KBM-7 (cell line): ENCODE data around the gene UROC1.

Source experiments
- DNase-seq: peaks from one replicate; pipeline ENCODE4 v3.0.0-alpha.2; 2015
- in situ Hi-C: fragments of 300-500 bp; cut with MboI; formaldehyde crosslinking; loops from 2 replicates; pipeline ENCODE4 v1.14.3; 2020; ENCODE audit warnings: low sequenced_read_pairs, low pct_unique_long_range_greater_than_20kb, mixed read lengths

Gene UROC1

DNA sequence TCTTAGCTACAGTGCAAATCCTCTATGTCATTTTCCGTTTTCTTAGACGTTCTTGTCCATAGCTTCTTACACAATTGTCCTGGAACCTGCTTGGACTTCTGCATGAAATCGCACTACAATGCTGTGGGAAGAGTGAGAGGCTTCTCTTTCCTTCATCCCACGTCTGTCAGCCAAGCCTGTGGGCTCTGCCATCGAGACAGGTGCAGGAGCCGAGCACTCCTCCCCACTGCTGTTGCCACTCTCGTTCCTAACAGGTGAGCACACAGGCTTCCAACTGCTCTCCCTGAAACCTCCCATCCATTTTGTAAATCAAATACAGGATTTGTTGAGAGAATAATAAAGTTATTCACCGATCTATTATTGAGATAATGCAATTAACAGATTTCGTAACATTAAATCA is 65.4 kb downstream of the UROC1 start:
- no peak for DNase-seq
- in situ Hi-C loops = no loop called here

DNA sequence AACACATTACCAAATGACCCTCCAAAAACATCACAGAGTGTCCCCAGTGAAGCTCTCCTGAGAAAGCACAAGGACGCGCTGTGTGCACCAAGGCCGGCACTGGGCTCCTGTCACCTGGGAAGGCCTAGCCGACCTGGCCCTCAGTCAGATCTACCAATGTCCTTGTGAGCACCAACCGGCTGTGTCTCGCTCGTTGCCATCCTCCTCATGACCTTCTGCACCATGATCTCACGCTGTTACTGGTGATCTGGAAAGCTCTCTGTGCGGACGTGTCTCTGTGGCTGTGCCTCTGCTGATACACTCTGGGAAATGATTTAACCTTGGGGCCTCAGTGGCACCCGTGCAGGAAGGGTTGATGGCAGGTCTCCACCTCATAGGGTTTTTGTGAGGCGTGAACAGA is 66.1 kb downstream of the UROC1 start:
- DNase-seq = no peak
- in situ Hi-C loops = no loop called here

GRCh38 chr3:126450744-126451143 is 66.8 kb downstream of the UROC1 start:
- in situ Hi-C loops = no loop called here
- DNase-seq = no peak

GRCh38 chr3:126450219-126450618 is 67.4 kb downstream of the UROC1 start:
- no peak for DNase-seq
- in situ Hi-C loops = no loop called here

DNA sequence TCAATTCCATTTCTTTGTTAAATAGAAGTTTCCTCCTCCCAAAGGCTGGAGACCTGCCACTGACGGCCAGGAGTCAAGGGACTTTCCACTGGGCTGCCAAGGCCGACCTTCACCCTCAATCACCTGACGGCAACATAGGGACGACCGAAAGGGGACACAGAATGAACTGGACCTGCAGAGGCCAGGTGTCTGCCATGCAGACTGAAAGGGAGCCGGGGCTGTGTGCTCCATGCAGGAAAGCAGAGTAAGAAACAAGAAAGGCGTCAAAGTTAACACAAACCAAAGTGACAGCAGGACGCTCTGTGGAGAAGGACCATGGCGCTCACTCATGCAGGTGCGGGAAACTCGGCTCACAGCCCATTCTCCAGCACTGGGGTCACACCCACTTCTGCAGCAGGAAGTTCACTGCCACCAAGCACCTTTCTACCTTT is 67.9 kb downstream of the UROC1 start:
- in situ Hi-C loops = no loop called here
- no peak for DNase-seq

GRCh38 chr3:126448893-126449180 is 68.7 kb downstream of the UROC1 start:
- DNase-seq = no peak
- in situ Hi-C loops = no loop called here

GRCh38 chr3:126448136-126448892 is 69.3 kb downstream of the UROC1 start:
- in situ Hi-C loops = no loop called here
- DNase-seq = no peak

GRCh38 chr3:126447456-126448106 is 70.0 kb downstream of the UROC1 start:
- DNase-seq = no peak
- in situ Hi-C loops = no loop called here

DNA sequence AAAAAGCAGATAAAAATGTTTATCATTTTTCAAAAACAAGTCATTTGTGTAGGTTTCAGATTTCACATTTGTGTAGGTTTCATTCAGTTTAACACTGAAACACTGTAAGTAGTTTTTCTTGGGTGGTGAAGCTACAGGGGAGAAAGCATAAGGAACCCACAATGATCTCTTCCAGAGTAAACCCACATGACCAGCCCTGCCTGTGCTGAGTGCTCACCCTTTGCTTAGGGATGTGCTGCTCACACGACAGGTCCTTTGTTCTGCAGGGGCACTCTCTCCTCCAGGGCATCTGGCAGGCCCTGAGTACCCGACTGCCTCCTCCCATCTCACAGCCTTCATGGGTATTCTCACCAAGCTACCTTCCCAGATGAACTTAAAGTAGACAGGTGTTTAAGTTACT is 70.8 kb downstream of the UROC1 start:
- in situ Hi-C loops = no loop called here
- DNase-seq = no peak

GRCh38 chr3:126446301-126446700 is 71.3 kb downstream of the UROC1 start:
- DNase-seq = no peak
- in situ Hi-C loops = no loop called here

DNA sequence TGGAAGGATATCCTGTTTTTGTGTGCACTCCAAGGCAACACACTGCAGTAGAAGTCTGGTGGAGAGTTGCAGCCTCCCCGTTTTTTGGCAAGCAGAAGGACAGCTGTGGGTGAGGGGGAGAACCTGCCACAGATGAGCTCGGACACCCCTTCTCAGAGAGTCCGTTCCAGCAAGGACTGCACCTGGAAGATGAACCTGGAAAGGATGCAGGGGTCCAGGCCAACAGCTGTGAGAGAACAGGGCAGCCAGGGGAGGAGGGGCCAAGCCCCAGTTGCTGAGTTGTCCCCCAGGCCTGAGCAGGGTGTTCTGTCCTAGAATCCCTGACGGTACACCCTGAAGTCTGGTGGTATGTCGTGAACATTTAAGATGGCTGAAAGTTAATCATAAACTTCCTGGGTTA is 72.1 kb downstream of the UROC1 start:
- in situ Hi-C loops = no loop called here
- no peak for DNase-seq

GRCh38 chr3:126442856-126443242 is 74.7 kb downstream of the UROC1 start:
- no peak for DNase-seq
- in situ Hi-C loops = no loop called here

GRCh38 chr3:126442094-126442855 is 75.3 kb downstream of the UROC1 start:
- no peak for DNase-seq
- in situ Hi-C loops = no loop called here

DNA sequence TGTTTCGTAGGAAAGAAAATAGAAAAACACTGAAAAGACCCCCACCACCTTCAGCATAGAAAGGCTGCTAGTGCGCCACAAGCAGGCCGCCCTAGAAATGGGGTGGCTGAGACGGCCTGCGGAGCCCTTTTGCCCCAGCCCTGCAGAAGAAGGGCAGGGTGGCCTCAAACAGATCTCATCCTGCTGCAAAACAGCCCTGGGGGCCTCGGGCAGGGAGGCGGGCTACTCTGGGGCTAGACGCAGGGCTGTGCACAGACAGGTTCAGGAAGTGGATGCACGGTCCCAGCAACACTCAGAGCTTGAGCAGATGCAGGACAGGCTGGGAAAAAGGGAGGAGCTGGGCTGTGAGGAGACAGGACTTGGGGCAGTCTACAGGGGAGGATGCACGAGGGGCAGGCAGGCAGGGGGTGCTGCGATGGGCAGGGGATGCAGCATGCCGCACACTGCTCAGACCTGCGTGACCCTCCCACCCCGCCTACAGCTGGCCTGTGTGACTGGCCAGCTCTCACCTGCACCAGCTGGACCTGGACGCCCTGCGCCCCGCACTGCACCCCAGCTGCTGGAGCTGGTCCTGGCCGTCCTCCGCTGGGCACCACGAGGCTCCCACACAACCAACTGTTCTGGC is 76.2 kb downstream of the UROC1 start:
- in situ Hi-C loops = no loop called here
- DNase-seq = no peak

- in situ Hi-C loops = no loop called here
- no peak for DNase-seq
Measured at GRCh38 chr3:126440709-126440995, 76.9 kb downstream of the UROC1 start.

- no peak for DNase-seq
- in situ Hi-C loops = no loop called here
Measured at GRCh38 chr3:126439968-126440708, 77.4 kb downstream of the UROC1 start.

DNA sequence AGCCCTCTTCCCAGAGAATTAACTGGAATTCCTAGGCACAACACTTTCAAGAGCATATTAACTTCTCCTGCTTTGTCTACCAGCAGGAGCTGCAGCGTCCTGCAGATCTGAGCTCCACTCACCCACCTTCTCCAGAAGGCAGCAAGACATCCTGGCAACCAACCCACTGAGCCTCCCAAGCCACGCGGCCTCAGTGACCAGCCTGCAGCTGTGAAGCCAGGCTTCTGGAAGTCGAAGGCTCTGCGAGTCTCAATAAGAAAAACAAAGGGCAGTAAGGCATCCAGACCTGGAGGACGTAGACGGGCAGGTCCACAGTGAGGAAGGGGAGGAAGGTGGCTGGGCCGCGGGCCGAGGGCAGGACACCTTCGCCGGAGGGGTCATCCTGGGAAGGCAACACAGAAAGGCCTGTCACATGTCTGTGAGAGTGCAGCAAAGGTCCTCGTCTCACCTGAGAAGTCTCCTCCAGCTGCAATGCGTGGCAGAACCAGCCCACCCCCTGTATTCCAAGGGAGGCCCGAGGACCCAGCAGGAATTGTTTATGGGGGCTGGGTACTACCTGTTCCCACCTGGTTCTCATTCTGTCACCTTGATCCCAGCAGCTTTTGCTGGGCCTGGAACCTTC is 78.1 kb downstream of the UROC1 start:
- DNase-seq = no peak
- in situ Hi-C loops = no loop called here

GRCh38 chr3:126438746-126439145 is 78.8 kb downstream of the UROC1 start:
- in situ Hi-C loops = no loop called here
- DNase-seq = no peak

DNA sequence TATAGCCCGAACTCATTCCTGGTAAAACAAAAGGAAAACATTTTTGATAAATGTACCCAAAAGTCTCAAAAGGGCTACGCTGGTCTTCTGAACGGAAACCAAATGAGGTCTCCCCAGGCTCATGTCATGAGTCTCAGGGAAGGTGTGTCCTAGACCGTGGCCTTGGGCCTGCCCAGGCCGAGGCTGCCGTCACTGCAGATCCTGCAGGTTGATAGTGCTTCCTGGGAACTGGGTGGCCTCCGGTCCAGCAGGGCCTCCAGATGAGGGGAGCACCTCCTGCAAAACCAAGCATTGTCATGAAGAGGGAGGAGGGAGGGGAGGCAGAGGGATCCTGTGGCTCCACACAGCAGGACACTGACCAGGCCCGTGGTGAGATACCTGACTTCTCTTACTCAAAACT is 79.4 kb downstream of the UROC1 start:
- in situ Hi-C loops = no loop called here
- DNase-seq = no peak
